DMS79 (cell line): ENCODE results near the gene GFPT1.
"Not testable (repeated sequence)": the region's sequence is repeated elsewhere in the genome, so short reads cannot be mapped to it uniquely, and the experiment has no call there.

Experiments used
- DNase-seq: peaks from one replicate; lab custom pipeline; 2025; lab: John Stamatoyannopoulos, UW

GFPT1 gene

DNA sequence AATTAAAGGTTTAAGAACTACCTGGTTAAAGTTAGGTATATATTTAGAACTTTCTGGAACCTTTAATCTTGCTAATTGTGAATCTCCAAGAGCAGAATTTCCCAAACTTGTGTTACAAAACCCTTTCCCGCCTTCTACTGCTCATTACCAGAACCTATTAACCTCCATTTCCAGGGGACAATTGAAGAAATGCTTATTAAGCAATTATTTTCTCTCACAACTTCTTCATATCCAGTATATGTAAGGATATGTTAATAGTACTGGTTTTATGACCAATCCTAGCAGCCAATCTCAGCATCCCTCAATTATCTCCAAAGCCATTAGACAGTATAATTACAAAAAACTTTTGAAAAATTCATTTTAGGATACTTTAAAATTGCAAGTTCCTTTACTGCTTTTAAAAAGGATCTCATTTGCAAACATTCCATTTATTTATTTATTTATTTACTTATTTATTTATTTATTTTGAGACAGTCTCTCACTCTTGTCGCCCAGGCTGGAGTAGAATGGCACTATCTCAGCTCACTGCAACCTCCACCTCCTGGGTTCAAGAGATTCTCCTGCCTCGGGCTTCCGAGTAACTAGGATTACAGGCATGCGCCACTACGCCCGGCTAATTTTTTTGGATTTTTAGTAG lies 3.7 kb downstream of the GFPT1 start:
- no peak for DNase-seq

DNA sequence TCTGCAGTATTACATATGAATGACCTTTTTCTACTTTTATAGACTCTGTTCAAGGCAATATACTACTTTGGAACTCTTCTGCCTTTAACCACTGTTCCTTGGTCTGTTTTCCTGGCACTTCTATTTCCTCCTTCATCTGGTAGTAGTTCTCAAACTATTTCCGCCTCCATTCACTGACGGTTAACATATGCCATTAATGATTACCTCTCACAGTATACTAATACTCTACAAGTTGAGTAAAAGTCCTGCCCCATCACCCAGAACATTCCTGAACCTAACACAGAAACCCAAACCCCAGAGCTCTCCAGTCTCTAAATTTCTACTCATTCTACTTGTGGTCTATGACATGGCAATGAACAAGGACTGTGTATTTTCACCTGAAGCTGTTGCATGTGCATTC lies 4.5 kb downstream of the GFPT1 start:
- no peak for DNase-seq

DNA sequence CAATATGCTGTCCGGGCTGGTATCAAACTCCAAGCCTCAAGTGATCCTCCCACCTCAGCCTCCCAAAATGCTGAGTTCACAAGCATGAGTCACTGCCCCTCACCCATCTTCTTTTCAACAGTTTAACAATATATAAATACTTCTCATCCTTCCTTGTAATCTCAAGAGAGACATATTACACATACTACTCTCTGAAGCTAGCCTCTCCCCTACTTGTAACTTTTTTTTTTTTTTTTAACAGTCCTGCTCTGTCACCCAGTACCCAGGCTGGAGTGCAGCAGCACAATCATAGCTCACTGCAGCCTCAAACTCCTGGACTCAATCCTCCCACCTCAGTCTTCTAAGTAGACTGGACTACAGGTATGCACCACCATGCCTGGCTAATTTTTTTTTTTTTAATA lies 5.7 kb downstream of the GFPT1 start:
- no peak for DNase-seq

GRCh38 chr2:69380072-69380917 lies 6.7 kb downstream of the GFPT1 start:
- no peak for DNase-seq

DNA sequence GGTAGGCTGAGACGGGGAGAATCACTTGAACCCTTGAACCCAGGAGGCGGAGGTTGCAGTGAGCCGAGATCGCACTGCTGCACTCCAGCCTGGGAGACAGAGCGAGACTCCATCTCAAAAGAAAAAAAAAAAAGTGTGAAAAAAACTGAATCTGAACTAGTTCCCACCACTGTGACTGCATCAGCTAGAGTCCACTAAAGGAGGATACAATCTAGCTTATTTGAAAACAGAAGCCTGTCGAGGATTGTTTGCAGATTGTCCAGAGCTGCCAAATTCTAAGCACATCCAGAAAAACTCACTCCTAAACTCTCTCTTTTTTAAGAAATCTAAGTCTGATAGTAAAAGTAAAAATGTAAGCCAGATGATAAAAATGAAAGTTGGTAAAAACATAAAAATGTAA lies 10.6 kb downstream of the GFPT1 start:
- no peak for DNase-seq

DNA sequence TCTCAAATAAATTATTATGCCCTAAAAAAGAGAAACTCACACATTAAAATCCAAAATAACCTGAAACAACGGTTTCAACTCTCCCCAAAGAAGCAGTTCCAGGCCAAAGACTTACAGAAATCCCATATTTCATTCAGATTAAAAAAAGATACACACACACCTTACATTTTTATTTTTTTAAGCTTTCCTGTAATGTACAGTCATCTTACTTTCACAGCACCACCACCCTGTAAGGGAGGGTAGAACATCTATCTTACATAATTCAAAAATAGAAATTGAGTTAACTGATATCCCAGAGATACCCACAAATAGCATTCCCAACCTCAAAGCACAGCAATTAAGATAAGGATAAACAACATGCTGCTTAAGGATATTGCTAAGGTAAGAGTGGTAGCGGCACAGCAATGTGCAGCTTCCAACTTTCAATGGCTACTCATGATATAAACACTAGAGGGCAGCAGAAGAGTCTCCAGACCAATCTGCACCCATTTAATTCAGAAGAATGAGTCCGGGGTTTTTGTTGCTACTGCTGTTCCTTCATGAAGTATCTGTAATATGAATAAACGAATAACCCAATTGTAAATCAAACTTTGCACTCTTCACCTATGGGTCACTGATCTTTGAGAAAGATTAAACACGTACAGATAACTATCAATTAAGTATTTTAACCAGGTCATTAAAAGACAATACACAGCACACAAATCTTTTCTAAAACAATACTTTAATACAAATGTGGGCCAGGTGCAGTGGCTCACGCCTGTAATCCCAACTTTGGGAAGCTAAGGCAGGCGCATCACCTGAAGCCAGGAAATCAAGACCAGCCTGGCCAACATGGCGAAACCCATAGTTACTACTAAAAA lies 11.3 kb downstream of the GFPT1 start:
- no peak for DNase-seq

DNA sequence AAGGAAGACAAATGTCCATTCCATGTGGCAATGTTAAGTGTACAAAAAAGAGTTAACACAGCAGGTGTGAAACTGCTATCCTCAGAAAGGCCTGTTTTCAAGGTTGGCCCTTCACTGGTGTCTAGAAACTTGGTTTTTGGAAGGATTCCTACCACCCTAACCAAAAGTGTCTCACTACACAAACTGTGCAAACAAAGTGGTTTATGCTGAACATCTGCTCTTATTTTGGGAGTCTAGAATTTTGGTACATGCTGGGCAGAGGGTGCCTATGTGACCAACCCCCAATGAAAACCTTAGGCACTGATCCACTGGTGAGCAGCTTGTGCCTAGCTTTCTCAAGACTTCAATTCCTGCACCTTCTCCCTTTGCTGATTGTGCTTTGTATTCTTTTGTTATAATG lies 14.3 kb downstream of the GFPT1 start:
- no peak for DNase-seq

GRCh38 chr2:69369802-69370201 lies 17.2 kb downstream of the GFPT1 start:
- DNase-seq, result no peak

- no peak for DNase-seq
Observed at GRCh38 chr2:69368588-69368987, 18.4 kb downstream of the GFPT1 start.

DNA sequence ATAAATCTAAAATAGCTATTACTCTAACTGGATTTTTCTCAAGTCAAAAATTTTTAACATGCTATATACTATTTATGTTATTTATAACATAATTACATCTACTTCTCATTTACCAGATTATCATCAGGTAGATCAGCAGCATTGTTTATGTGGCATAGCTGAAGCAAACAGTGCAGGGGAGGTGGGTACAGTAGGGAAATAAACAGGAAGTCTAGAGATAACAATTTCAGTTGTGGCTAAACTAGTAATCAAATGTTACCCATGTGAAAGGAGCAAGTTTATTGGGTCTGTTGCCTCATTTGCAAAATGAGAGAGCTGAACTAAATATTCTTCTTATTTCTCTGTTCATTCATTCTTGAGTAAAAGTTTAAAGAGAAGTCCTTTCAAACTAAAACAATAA lies 27.7 kb downstream of the GFPT1 start:
- DNase-seq, result no peak

GRCh38 chr2:69358914-69359313 lies 28.1 kb downstream of the GFPT1 start:
- DNase-seq, result no peak

- no peak for DNase-seq
Observed at GRCh38 chr2:69356471-69356870, 30.6 kb downstream of the GFPT1 start.

GRCh38 chr2:69354976-69355375 lies 32.1 kb downstream of the GFPT1 start:
- not testable (repeated sequence) for DNase-seq

- no peak for DNase-seq
Observed at GRCh38 chr2:69353360-69353759, 33.7 kb downstream of the GFPT1 start.

GRCh38 chr2:69348781-69349180 lies 38.2 kb downstream of the GFPT1 start:
- no peak for DNase-seq

- DNase-seq, result no peak
Observed at GRCh38 chr2:69345434-69345833, 41.6 kb downstream of the GFPT1 start.

DNA sequence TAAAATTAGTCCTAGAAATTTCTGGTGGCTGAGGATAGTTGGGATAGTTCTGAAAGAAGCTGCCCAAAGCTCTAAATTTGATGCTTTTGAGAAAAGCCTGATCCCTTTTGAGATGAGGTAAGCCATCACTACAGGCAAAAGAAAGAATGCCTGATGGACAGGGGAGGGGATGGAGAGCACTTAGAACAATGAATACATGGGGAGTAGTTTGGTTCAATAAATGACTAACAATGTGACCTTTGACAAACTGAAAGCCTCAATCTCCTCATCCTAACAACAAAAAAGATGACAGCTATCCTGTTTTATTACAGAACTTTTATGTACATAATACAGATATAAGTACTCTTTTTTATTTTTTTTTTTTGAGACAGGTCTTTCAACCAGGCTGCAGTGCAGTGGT lies 42.7 kb downstream of the GFPT1 start:
- no peak for DNase-seq

DNA sequence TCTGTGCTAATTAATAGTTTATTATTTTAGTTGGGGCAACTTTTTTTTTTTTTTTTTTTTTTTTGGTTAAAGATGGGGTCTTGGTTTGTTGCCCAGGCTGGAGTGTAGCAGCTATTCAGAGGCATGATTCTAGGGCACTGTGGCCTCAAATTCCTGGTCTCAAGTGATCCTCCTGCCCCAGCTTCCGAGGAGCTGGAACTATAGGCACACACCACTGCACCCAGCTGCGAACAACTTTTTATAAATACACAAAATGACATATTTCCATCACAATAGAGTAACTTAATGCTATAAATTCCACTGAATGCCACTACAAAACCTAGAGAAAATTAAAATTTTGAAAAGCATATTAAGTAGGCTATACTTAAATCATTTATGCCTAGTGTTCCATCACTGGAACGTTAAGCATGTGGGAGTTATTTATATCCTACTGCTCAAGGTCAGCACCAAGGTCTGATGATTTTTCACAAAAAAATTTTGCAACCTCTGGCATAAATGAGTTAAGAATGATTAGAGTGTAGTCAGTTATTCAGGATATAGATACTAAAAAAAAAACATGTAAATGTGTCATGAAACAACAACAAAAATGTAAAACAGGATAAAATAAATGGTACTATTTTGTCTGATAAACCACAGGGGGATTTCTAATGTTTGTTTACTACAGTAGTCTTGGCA lies 46.8 kb downstream of the GFPT1 start:
- DNase-seq, result no peak

GRCh38 chr2:69335311-69335710 lies 51.7 kb downstream of the GFPT1 start:
- DNase-seq, result no peak

DNA sequence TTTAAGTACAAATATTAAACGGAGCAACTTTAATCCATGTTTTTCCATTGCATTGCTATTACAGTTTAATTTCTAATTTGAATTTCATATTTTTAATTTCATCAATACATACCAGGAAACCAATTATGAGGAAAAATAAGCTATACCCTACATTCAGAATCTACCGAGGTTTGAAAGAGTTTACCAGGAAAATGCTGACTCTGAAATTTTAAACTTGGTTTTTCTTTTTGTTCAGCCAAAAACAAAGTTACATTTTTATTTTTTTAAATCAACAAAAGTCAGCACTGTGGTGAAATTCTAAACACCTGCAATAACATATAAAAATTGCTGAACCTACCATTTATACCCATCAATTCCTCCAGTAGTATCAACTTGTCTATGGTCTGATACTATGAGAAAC lies 53.7 kb downstream of the GFPT1 start:
- no peak for DNase-seq

GRCh38 chr2:69330781-69331180 lies 56.2 kb downstream of the GFPT1 start:
- no peak for DNase-seq

- no peak for DNase-seq
Observed at GRCh38 chr2:69322631-69323030, 64.4 kb downstream of the GFPT1 start.
